Tibial nerve (tissue), 3 donors: Measurements from ENCODE around the gene GAREM1.

Experiments used
- POLR2A ChIP-seq, 2 donors: fragments of 450-650 bp; IDR thresholded peaks; one replicate each; pipeline ENCODE4 v1.6.1; 2017; ENCODE audit warnings: antibody characterized with exemption in 2 of 2, mild to moderate bottlenecking in 2 of 2, moderate library complexity in 2 of 2
- TF ChIP-seq, protein P1 (sequence below), 5 experiments: fragments of 200-600 bp in 3 of 5; fragments of 450-650 bp in 2 of 5; sonication (generic) in 3 of 5; IDR thresholded peaks; one replicate each; pipeline ENCODE4 v1.5.1; 2016 to 2019; ENCODE audit warnings: antibody characterized with exemption in 5 of 5, mild to moderate bottlenecking in 3 of 5, moderate library complexity in 2 of 5

DNA sequence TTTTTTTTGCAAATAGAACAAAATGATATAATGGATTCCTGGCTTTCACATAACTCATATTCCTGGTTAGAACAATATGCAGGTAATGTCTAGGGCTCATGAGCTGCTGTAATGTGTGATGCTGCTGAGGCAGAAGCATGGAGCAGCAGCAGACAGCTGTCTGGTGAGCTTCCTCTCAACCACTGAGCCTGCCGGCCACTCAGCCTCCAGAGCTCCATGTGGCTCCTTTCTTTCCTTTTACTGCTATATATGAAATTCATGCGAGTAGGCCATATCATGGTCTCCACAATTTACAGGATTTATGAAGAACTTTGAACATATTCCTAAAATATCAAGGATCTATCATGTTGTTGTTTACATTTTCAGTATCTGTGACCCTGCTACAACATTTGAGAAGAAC, 159.9 kb downstream of the GAREM1 start:
- TF ChIP-seq, protein P1, sequence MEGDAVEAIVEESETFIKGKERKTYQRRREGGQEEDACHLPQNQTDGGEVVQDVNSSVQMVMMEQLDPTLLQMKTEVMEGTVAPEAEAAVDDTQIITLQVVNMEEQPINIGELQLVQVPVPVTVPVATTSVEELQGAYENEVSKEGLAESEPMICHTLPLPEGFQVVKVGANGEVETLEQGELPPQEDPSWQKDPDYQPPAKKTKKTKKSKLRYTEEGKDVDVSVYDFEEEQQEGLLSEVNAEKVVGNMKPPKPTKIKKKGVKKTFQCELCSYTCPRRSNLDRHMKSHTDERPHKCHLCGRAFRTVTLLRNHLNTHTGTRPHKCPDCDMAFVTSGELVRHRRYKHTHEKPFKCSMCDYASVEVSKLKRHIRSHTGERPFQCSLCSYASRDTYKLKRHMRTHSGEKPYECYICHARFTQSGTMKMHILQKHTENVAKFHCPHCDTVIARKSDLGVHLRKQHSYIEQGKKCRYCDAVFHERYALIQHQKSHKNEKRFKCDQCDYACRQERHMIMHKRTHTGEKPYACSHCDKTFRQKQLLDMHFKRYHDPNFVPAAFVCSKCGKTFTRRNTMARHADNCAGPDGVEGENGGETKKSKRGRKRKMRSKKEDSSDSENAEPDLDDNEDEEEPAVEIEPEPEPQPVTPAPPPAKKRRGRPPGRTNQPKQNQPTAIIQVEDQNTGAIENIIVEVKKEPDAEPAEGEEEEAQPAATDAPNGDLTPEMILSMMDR (IDR thresholded peaks at IDR 0.05): no peak
- no peak for TF ChIP-seq POLR2A (IDR thresholded peaks at IDR 0.05)
